Neural progenitor cell (in vitro differentiated cells): ENCODE measurements around the gene SEPTIN1. TPM values are rescaled to one million over a fixed set of nuclear protein-coding genes. Genes with fewer than 3 reads are reported as not detected.

Source experiments
- DNase-seq: peaks from one replicate; pipeline ENCODE4 v3.0.0-alpha.2; 2016; ENCODE audit warnings: low spot score
- H2AFZ ChIP-seq: fragments of 200-600 bp; sonication (generic); replicated peaks from 2 replicates; pipeline ENCODE4 v1.6.1; 2016; ENCODE audit warnings: antibody characterized with exemption
- H3F3A ChIP-seq: fragments of 200-600 bp; sonication (generic); 2 replicates; pipeline ENCODE4 v1.6.1; 2016; ENCODE audit warnings: antibody characterized with exemption, low read depth
- H3K27ac ChIP-seq: fragments of 200-600 bp; sonication (generic); 2 replicates; pipeline ENCODE4 v1.5.1; 2016; ENCODE audit warnings: mild to moderate bottlenecking
- H3K27me3 ChIP-seq: fragments of 200-600 bp; sonication (generic); 2 replicates; pipeline ENCODE4 v1.6.1; 2016; ENCODE audit warnings: mild to moderate bottlenecking, moderate library complexity
- H3K36me3 ChIP-seq: fragments of 200-600 bp; sonication (generic); 2 replicates; pipeline ENCODE4 v1.5.1; 2016
- H3K4me1 ChIP-seq: fragments of 200-600 bp; sonication (generic); 2 replicates; pipeline ENCODE4 v1.6.1; 2016; ENCODE audit warnings: mixed run types
- H3K4me2 ChIP-seq: fragments of 200-600 bp; sonication (generic); 2 replicates; pipeline ENCODE4 v1.6.1; 2016
- H3K4me3 ChIP-seq: fragments of 200-600 bp; sonication (generic); 2 replicates; pipeline ENCODE4 v1.5.1; 2016
- H3K79me2 ChIP-seq: fragments of 200-600 bp; sonication (generic); 2 replicates; pipeline ENCODE4 v1.6.1; 2016; ENCODE audit warnings: low read depth
- H3K9ac ChIP-seq: fragments of 200-600 bp; sonication (generic); 2 replicates; pipeline ENCODE4 v1.6.1; 2016
- H3K9me3 ChIP-seq: fragments of 200-600 bp; sonication (generic); 2 replicates; pipeline ENCODE4 v1.5.1; 2016; ENCODE audit warnings: low read depth
- H4K20me1 ChIP-seq: fragments of 200-600 bp; sonication (generic); 2 replicates; pipeline ENCODE4 v1.6.1; 2016; ENCODE audit warnings: low read depth
- H3K27ac Mint-ChIP-seq: 3 replicates; pipeline ENCODE4 v1.8.0; 2021; ENCODE audit warnings: mixed read lengths
- H3K27me3 Mint-ChIP-seq: 2 replicates; pipeline ENCODE4 v1.8.0; 2022; ENCODE audit warnings: low read depth, mild to moderate bottlenecking, inconsistent platforms, moderate library complexity, mixed read lengths; ENCODE audit not compliant: insufficient read depth
- H3K36me3 Mint-ChIP-seq: 3 replicates; pipeline ENCODE4 v1.8.0; 2021; ENCODE audit warnings: mixed read lengths
- H3K4me1 Mint-ChIP-seq: 3 replicates; pipeline ENCODE4 v1.8.0; 2021; ENCODE audit warnings: mixed read lengths
- H3K4me3 Mint-ChIP-seq: 3 replicates; pipeline ENCODE4 v1.8.0; 2021; ENCODE audit warnings: mild to moderate bottlenecking, moderate library complexity, mixed read lengths
- H3K9me3 Mint-ChIP-seq: 3 replicates; pipeline ENCODE4 v1.8.0; 2020; ENCODE audit warnings: mixed read lengths
- CTCF ChIP-seq: fragments of 200-600 bp; sonication (generic); IDR thresholded peaks from 2 replicates; pipeline ENCODE4 v1.5.1; 2017; ENCODE audit warnings: antibody characterized with exemption, mild to moderate bottlenecking
- EZH2 ChIP-seq: fragments of 200-600 bp; sonication (generic); IDR thresholded peaks from 2 replicates; pipeline ENCODE4 v1.6.1; 2017; ENCODE audit warnings: antibody characterized with exemption, mild to moderate bottlenecking, moderate library complexity
- EZH2phosphoT487 ChIP-seq: fragments of 200-600 bp; sonication (generic); IDR thresholded peaks from 2 replicates; pipeline ENCODE4 v1.6.1; 2017; ENCODE audit warnings: antibody characterized with exemption
- total RNA-seq: library from RNA; depleted of rRNA; stranded (reverse); fragments of >200 nt; gene quantifications from 2 replicates; pipeline ENCODE4 v1.2.3, GENCODE V29; 2015; ENCODE audit warnings: low replicate concordance

SEPTIN1 gene
- 1.1 TPM in 1 of 2 replicates, not detected in the other for total RNA-seq

DNA sequence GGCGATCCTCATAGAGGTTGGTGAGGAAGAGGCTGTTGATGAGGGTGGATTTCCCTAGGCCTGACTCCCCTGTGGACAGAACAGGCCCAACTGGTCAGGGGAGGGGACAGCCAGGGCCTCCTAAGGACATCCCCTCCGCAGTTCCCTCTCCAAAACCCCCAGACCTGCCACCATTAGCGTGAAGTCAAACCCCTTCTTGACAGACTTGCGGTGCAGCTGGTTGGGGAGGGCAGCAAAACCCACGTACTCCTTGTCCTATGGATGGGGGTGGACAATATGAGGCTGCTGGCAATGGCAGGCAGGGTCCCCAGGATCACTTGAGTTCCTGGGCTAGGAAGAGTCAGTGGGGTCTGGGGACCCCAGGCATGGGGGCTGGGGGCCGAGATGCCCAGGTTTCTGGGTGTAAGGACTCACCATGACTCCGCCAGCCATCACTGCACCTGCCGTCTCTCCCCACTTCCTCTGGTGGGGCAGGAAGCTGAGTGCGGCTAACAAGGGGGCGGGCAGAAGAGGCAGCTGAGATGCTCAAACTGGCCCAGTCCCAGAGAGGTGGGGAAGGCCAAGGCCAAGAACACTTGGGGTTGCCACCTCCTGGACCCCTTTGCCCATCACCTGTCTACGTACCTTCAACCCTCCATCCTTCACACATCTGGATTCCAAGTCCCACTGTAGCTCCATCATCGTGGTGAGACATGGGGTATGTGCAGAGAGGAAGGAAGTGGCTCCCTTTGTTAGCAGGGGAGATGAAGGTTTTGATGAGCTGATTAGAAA lies at the start of gene SEPTIN1:
Gene SEPTIN1 (minus strand): TSS at position 451 of the 771 bp plus-strand sequence. CDS start 19 bp downstream, at position 432.
- Histone ChIP-seq H4K20me1 (peaks cover 6% of the 10 kb centered on the region), H2AFZ (no peak within 1 kb of the TSS), H3K79me2 (peaks cover 16% of the 10 kb centered on the region), H3K4me3 (no peak within 1 kb of the TSS), H3K9me3 (no peaks in the 10 kb centered on the region), H3K4me2 (no peak within 1 kb of the TSS), H3F3A (peaks cover 19% of the 10 kb centered on the region), H3K36me3 (no peaks in the 10 kb centered on the region), H3K27me3 (no peaks in the 10 kb centered on the region), H3K9ac (no peak within 1 kb of the TSS), H3K27ac (no peak within 1 kb of the TSS), H3K4me1 (peaks cover 2% of the 10 kb centered on the region)
- H3K4me3 Mint-ChIP-seq = no peak within 1 kb of the TSS
- H3K27ac Mint-ChIP-seq = peak within 1 kb of the TSS; percentile 14
- peaks cover 3% of the 10 kb centered on the region for H3K36me3 Mint-ChIP-seq
- H3K9me3 Mint-ChIP-seq = no peaks in the 10 kb centered on the region
- TF ChIP-seq EZH2phosphoT487 = no peak
- TF ChIP-seq EZH2 = no peak
- TF ChIP-seq CTCF = no peak
- H3K27me3 Mint-ChIP-seq = peaks cover 2% of the 10 kb centered on the region
- DNase-seq = no peak
- peaks cover 26% of the 10 kb centered on the region for H3K4me1 Mint-ChIP-seq

- Histone ChIP-seq H3K4me2 (peak overlapping the region; percentile 49), H3K4me1 (peaks cover 12% of the 10 kb centered on the region), H2AFZ (peak overlapping the region; percentile 87), H3F3A (peaks cover 15% of the 10 kb centered on the region), H3K27me3 (peaks cover 7% of the 10 kb centered on the region), H3K27ac (no peak overlapping the region), H3K4me3 (no peak overlapping the region), H3K79me2 (peaks cover 31% of the 10 kb centered on the region), H3K9ac (no peak overlapping the region), H3K9me3 (no peaks in the 10 kb centered on the region), H3K36me3 (no peaks in the 10 kb centered on the region), H4K20me1 (no peaks in the 10 kb centered on the region)
- Mint-ChIP-seq H3K27me3 (peaks cover 5% of the 10 kb centered on the region), H3K4me3 (no peak overlapping the region), H3K4me1 (peaks cover 5% of the 10 kb centered on the region), H3K9me3 (no peaks in the 10 kb centered on the region), H3K36me3 (peaks cover 11% of the 10 kb centered on the region), H3K27ac (no peak overlapping the region)
- no peak for DNase-seq
- no peak for TF ChIP-seq EZH2
- TF ChIP-seq EZH2phosphoT487 = peak; percentile 36
- peak; percentile 10 for TF ChIP-seq CTCF
Measured at GRCh38 chr16:30430428-30430970, 48.1 kb upstream of the SEPTIN1 start.

DNA sequence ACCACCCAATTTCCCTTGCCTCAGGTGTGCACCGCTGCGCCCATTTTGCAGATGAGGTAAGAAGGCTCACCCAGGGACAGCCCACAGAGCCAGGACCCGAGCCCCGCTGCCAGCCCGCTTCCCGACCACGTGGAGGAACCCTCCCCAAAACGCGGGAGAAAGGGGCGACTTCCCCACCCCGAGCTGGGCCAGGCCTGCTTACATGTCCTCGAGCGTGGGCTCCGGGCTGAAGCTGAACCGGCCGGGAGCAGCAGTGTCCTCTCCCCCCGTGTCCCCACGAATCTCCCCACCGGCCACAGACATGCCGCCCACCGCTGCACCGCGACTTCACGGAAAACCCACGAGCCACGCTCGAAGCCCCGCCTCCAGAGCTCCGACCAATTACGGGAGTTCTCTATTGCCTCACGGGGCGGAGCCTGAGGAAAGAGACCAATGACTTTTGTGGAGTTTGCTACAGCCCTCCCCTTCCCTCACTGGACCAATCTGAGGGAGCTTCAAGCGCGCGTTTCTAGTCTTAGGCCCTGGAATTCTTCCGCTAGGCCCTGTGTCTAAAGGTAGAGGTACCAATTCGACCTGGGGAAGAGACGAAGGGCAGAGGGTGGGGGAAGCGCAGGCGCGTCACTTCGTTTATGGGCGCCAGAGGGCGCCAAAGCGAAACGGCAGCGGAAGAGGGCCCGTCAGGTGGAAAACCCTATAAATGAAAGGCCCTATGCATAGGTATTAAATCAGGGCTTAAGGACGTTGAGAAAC lies 47.5 kb upstream of the SEPTIN1 start, which contains the start of gene DCTPP1:
Gene DCTPP1 (minus strand): TSS at position 353 of the 750 bp plus-strand sequence. CDS start 50 bp downstream, at position 303.
- H3K9ac ChIP-seq = peak within 1 kb of the TSS; percentile 30
- H3K4me3 ChIP-seq = peak within 1 kb of the TSS; percentile 62
- peaks cover 7% of the 10 kb centered on the region for H3K27me3 Mint-ChIP-seq
- H3K27ac Mint-ChIP-seq = peak within 1 kb of the TSS; percentile 84
- H3K4me2 ChIP-seq = peak within 1 kb of the TSS; percentile 89
- peak; percentile 99 for DNase-seq
- no peaks in the 10 kb centered on the region for H3K9me3 Mint-ChIP-seq
- peaks cover 11% of the 10 kb centered on the region for H3K36me3 Mint-ChIP-seq
- peaks cover 12% of the 10 kb centered on the region for H3K4me1 ChIP-seq
- no peaks in the 10 kb centered on the region for H3K36me3 ChIP-seq
- H3K4me1 Mint-ChIP-seq = peaks cover 5% of the 10 kb centered on the region
- H3F3A ChIP-seq = peaks cover 15% of the 10 kb centered on the region
- H2AFZ ChIP-seq = peak within 1 kb of the TSS; percentile 87
- H4K20me1 ChIP-seq = no peaks in the 10 kb centered on the region
- peak; percentile 91 for TF ChIP-seq CTCF
- TF ChIP-seq EZH2phosphoT487 = no peak
- peaks cover 7% of the 10 kb centered on the region for H3K27me3 ChIP-seq
- H3K27ac ChIP-seq = no peak within 1 kb of the TSS
- no peak within 1 kb of the TSS for H3K4me3 Mint-ChIP-seq
- H3K9me3 ChIP-seq = no peaks in the 10 kb centered on the region
- H3K79me2 ChIP-seq = peaks cover 31% of the 10 kb centered on the region
